ENCODE results near the gene UNC5A.

The UNC5A gene

GRCh38 chr5:176868731-176869130, 58.4 kb downstream of the UNC5A start:
- H3K4me3 ChIP-seq (replicated peaks; ENCODE audit: insufficient read depth, low read length), result no peak overlapping the region
- no peak for DNase-seq (ENCODE audit: low read depth in 1 of 2, low spot score in 1 of 2)
- H3K27me3 ChIP-seq (ENCODE audit: insufficient read depth, poor library complexity, severe bottlenecking), result peaks cover 13% of the 10 kb centered on the region
- no peak overlapping the region for H3K27ac ChIP-seq (replicated peaks)
- no peak for TF ChIP-seq CTCF (IDR thresholded peaks at IDR 0.05; ENCODE audit: insufficient read depth, low read length)
- no peak for TF ChIP-seq POLR2AphosphoS5 (IDR thresholded peaks at IDR 0.05; ENCODE audit: low read depth)
- TF ChIP-seq SPI1 (IDR thresholded peaks at IDR 0.05; ENCODE audit: borderline replicate concordance, low read depth), result no peak
- TF ChIP-seq REST (IDR thresholded peaks at IDR 0.05; ENCODE audit: insufficient replicate concordance, low read depth), result no peak
- TF ChIP-seq GABPA (IDR thresholded peaks at IDR 0.05; ENCODE audit: low read depth), result no peak

GRCh38 chr5:176869501-176870109, 59.2 kb downstream of the UNC5A start:
- no peak for TF ChIP-seq SPI1 (IDR thresholded peaks at IDR 0.05; ENCODE audit: borderline replicate concordance, low read depth)
- TF ChIP-seq POLR2AphosphoS5 (IDR thresholded peaks at IDR 0.05; ENCODE audit: low read depth), result no peak
- TF ChIP-seq GABPA (IDR thresholded peaks at IDR 0.05; ENCODE audit: low read depth), result no peak
- TF ChIP-seq CTCF (IDR thresholded peaks at IDR 0.05; ENCODE audit: insufficient read depth, low read length), result no peak
- no peak for TF ChIP-seq REST (IDR thresholded peaks at IDR 0.05; ENCODE audit: insufficient replicate concordance, low read depth)
- peaks cover 13% of the 10 kb centered on the region for H3K27me3 ChIP-seq (ENCODE audit: insufficient read depth, poor library complexity, severe bottlenecking)
- DNase-seq (ENCODE audit: low read depth in 1 of 2, low spot score in 1 of 2), result no peak
- no peak overlapping the region for H3K27ac ChIP-seq (replicated peaks)
- H3K4me3 ChIP-seq (replicated peaks; ENCODE audit: insufficient read depth, low read length), result no peak overlapping the region

GRCh38 chr5:176870110-176870591, 59.8 kb downstream of the UNC5A start:
- H3K4me3 ChIP-seq (replicated peaks; ENCODE audit: insufficient read depth, low read length), result no peak overlapping the region
- H3K27ac ChIP-seq (replicated peaks), result no peak overlapping the region
- H3K27me3 ChIP-seq (ENCODE audit: insufficient read depth, poor library complexity, severe bottlenecking), result peaks cover 9% of the 10 kb centered on the region
- TF ChIP-seq CTCF (IDR thresholded peaks at IDR 0.05; ENCODE audit: insufficient read depth, low read length) (no peak), SPI1 (IDR thresholded peaks at IDR 0.05; ENCODE audit: borderline replicate concordance, low read depth) (no peak), POLR2AphosphoS5 (IDR thresholded peaks at IDR 0.05; ENCODE audit: low read depth) (no peak), REST (IDR thresholded peaks at IDR 0.05; ENCODE audit: insufficient replicate concordance, low read depth) (no peak), GABPA (IDR thresholded peaks at IDR 0.05; ENCODE audit: low read depth) (no peak)
- no peak for DNase-seq (ENCODE audit: low read depth in 1 of 2, low spot score in 1 of 2)
